Neural progenitor cell (in vitro differentiated cells): ENCODE measurements around the gene CHST9. TPM values are rescaled to one million over a fixed set of nuclear protein-coding genes. Genes with fewer than 3 reads are reported as not detected.
"Not testable (repeated sequence)": the region's sequence is repeated elsewhere in the genome, so short reads cannot be mapped to it uniquely, and the experiment has no call there.

Experiments
- DNase-seq: peaks from one replicate; pipeline ENCODE4 v3.0.0-alpha.2; 2016; ENCODE audit warnings: low spot score
- H2AFZ ChIP-seq: fragments of 200-600 bp; sonication (generic); replicated peaks from 2 replicates; pipeline ENCODE4 v1.6.1; 2016; ENCODE audit warnings: antibody characterized with exemption
- H3F3A ChIP-seq: fragments of 200-600 bp; sonication (generic); 2 replicates; pipeline ENCODE4 v1.6.1; 2016; ENCODE audit warnings: antibody characterized with exemption, low read depth
- H3K27ac ChIP-seq: fragments of 200-600 bp; sonication (generic); 2 replicates; pipeline ENCODE4 v1.5.1; 2016; ENCODE audit warnings: mild to moderate bottlenecking
- H3K27me3 ChIP-seq: fragments of 200-600 bp; sonication (generic); 2 replicates; pipeline ENCODE4 v1.6.1; 2016; ENCODE audit warnings: mild to moderate bottlenecking, moderate library complexity
- H3K36me3 ChIP-seq: fragments of 200-600 bp; sonication (generic); 2 replicates; pipeline ENCODE4 v1.5.1; 2016
- H3K4me1 ChIP-seq: fragments of 200-600 bp; sonication (generic); 2 replicates; pipeline ENCODE4 v1.6.1; 2016; ENCODE audit warnings: mixed run types
- H3K4me2 ChIP-seq: fragments of 200-600 bp; sonication (generic); 2 replicates; pipeline ENCODE4 v1.6.1; 2016
- H3K4me3 ChIP-seq: fragments of 200-600 bp; sonication (generic); 2 replicates; pipeline ENCODE4 v1.5.1; 2016
- H3K79me2 ChIP-seq: fragments of 200-600 bp; sonication (generic); 2 replicates; pipeline ENCODE4 v1.6.1; 2016; ENCODE audit warnings: low read depth
- H3K9ac ChIP-seq: fragments of 200-600 bp; sonication (generic); 2 replicates; pipeline ENCODE4 v1.6.1; 2016
- H3K9me3 ChIP-seq: fragments of 200-600 bp; sonication (generic); 2 replicates; pipeline ENCODE4 v1.5.1; 2016; ENCODE audit warnings: low read depth
- H4K20me1 ChIP-seq: fragments of 200-600 bp; sonication (generic); 2 replicates; pipeline ENCODE4 v1.6.1; 2016; ENCODE audit warnings: low read depth
- H3K27ac Mint-ChIP-seq: 3 replicates; pipeline ENCODE4 v1.8.0; 2021; ENCODE audit warnings: mixed read lengths
- H3K27me3 Mint-ChIP-seq: 2 replicates; pipeline ENCODE4 v1.8.0; 2022; ENCODE audit warnings: low read depth, mild to moderate bottlenecking, inconsistent platforms, moderate library complexity, mixed read lengths; ENCODE audit not compliant: insufficient read depth
- H3K36me3 Mint-ChIP-seq: 3 replicates; pipeline ENCODE4 v1.8.0; 2021; ENCODE audit warnings: mixed read lengths
- H3K4me1 Mint-ChIP-seq: 3 replicates; pipeline ENCODE4 v1.8.0; 2021; ENCODE audit warnings: mixed read lengths
- H3K4me3 Mint-ChIP-seq: 3 replicates; pipeline ENCODE4 v1.8.0; 2021; ENCODE audit warnings: mild to moderate bottlenecking, moderate library complexity, mixed read lengths
- H3K9me3 Mint-ChIP-seq: 3 replicates; pipeline ENCODE4 v1.8.0; 2020; ENCODE audit warnings: mixed read lengths
- CTCF ChIP-seq: fragments of 200-600 bp; sonication (generic); IDR thresholded peaks from 2 replicates; pipeline ENCODE4 v1.5.1; 2017; ENCODE audit warnings: antibody characterized with exemption, mild to moderate bottlenecking
- EZH2 ChIP-seq: fragments of 200-600 bp; sonication (generic); IDR thresholded peaks from 2 replicates; pipeline ENCODE4 v1.6.1; 2017; ENCODE audit warnings: antibody characterized with exemption, mild to moderate bottlenecking, moderate library complexity
- EZH2phosphoT487 ChIP-seq: fragments of 200-600 bp; sonication (generic); IDR thresholded peaks from 2 replicates; pipeline ENCODE4 v1.6.1; 2017; ENCODE audit warnings: antibody characterized with exemption
- total RNA-seq: library from RNA; depleted of rRNA; stranded (reverse); fragments of >200 nt; gene quantifications from 2 replicates; pipeline ENCODE4 v1.2.3, GENCODE V29; 2015; ENCODE audit warnings: low replicate concordance

The CHST9 gene
- total RNA-seq, 1 donor from 2014 or later = 1.3 TPM

DNA sequence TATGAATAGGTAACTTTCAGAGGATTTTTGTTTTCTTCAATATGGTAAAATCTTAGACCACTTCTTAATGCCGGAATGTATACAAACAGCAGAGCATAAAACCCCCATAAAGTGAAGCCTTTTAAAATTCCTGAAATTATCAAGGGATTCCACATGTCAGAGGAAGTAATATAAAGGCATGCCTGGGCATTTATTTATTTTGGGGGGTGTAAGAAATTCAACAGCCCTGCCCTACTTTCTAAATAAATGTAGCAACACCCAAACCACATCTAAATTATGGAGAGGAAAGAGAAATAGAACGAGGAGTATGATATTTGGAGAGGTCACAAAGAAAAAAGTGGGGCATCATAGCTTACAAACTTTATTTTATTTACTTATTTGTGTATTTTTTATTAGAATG lies 9.9 kb downstream of the CHST9 start:
- peaks cover 12% of the 10 kb centered on the region for H3K4me1 Mint-ChIP-seq
- H3K79me2 ChIP-seq = no peaks in the 10 kb centered on the region
- no peaks in the 10 kb centered on the region for H3F3A ChIP-seq
- H3K27ac Mint-ChIP-seq = no peak overlapping the region
- no peak for DNase-seq
- no peaks in the 10 kb centered on the region for H3K36me3 Mint-ChIP-seq
- H3K36me3 ChIP-seq = no peaks in the 10 kb centered on the region
- no peak overlapping the region for H3K4me2 ChIP-seq
- peaks cover 6% of the 10 kb centered on the region for H3K27me3 Mint-ChIP-seq
- H3K27ac ChIP-seq = no peak overlapping the region
- no peak overlapping the region for H3K9ac ChIP-seq
- H2AFZ ChIP-seq = no peak overlapping the region
- no peaks in the 10 kb centered on the region for H3K27me3 ChIP-seq
- no peak overlapping the region for H3K4me3 Mint-ChIP-seq
- H3K9me3 ChIP-seq = no peaks in the 10 kb centered on the region
- no peaks in the 10 kb centered on the region for H4K20me1 ChIP-seq
- H3K4me1 ChIP-seq = peaks cover 46% of the 10 kb centered on the region
- H3K4me3 ChIP-seq = no peak overlapping the region
- TF ChIP-seq EZH2 = no peak
- TF ChIP-seq EZH2phosphoT487 = no peak
- TF ChIP-seq CTCF = no peak
- H3K9me3 Mint-ChIP-seq = peaks cover under 1% of the 10 kb centered on the region

DNA sequence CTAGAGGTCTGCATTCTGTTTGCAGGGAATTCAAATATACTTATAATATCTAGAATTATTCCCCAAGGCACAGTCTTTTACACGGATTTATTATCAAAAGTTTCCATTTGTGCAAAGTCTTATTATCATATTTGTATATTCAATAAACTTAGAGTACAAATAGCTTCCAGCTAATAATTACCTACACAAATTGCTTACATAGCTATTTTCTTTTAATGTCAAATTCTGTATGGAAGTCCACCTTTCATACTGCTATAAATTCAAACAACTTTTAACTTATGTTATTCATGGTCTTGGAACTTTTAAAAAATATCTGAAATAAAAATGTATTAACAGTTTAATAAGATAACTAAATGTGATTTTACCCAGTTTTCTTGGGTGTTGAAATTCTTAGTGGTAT lies 13.1 kb downstream of the CHST9 start:
- TF ChIP-seq CTCF = no peak
- TF ChIP-seq EZH2 = no peak
- TF ChIP-seq EZH2phosphoT487 = no peak
- Histone ChIP-seq H3K27me3 (no peaks in the 10 kb centered on the region), H4K20me1 (no peaks in the 10 kb centered on the region), H3K4me3 (no peak overlapping the region), H3K9ac (no peak overlapping the region), H3K27ac (no peak overlapping the region), H3K36me3 (no peaks in the 10 kb centered on the region), H3K9me3 (no peaks in the 10 kb centered on the region), H3F3A (no peaks in the 10 kb centered on the region), H2AFZ (no peak overlapping the region), H3K4me2 (no peak overlapping the region), H3K79me2 (no peaks in the 10 kb centered on the region), H3K4me1 (peaks cover 34% of the 10 kb centered on the region)
- Mint-ChIP-seq H3K4me3 (no peak overlapping the region), H3K27ac (no peak overlapping the region), H3K36me3 (peaks cover 2% of the 10 kb centered on the region), H3K27me3 (peaks cover 4% of the 10 kb centered on the region), H3K9me3 (peaks cover 4% of the 10 kb centered on the region), H3K4me1 (peaks cover 12% of the 10 kb centered on the region)
- no peak for DNase-seq

DNA sequence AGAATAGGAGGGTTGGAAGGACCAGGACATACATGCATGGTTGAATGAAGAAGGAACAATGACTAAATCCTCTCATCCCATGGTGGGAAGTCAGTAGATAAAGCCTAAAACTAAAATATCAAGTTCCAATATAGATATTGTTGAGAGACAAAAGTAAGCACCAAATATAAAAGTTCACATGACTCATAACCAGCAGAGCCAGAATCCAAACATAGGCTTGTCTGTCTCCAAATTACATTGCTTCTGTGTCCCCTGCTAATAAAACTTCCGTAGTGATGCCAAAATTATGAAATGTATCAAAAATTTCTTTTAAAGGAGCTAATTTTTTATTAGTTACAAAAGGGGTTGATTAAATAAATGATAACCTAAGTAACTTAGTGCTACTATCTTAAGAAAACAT lies 19.7 kb downstream of the CHST9 start:
- H3K27me3 Mint-ChIP-seq = peaks cover 3% of the 10 kb centered on the region
- Histone ChIP-seq H3K4me1 (no peaks in the 10 kb centered on the region), H2AFZ (no peak overlapping the region), H3K9ac (no peak overlapping the region), H3K79me2 (no peaks in the 10 kb centered on the region), H3K4me3 (no peak overlapping the region), H3K4me2 (no peak overlapping the region), H3F3A (no peaks in the 10 kb centered on the region), H3K36me3 (peaks cover 6% of the 10 kb centered on the region), H3K9me3 (no peaks in the 10 kb centered on the region), H3K27me3 (no peaks in the 10 kb centered on the region), H4K20me1 (no peaks in the 10 kb centered on the region), H3K27ac (no peak overlapping the region)
- peaks cover 6% of the 10 kb centered on the region for H3K36me3 Mint-ChIP-seq
- H3K27ac Mint-ChIP-seq = no peak overlapping the region
- TF ChIP-seq EZH2phosphoT487 (no peak), EZH2 (no peak)
- H3K9me3 Mint-ChIP-seq = peaks cover 18% of the 10 kb centered on the region
- H3K4me1 Mint-ChIP-seq = no peaks in the 10 kb centered on the region
- H3K4me3 Mint-ChIP-seq = no peak overlapping the region
- DNase-seq = no peak

- no peak overlapping the region for H3K4me2 ChIP-seq
- H3K9me3 ChIP-seq = no peaks in the 10 kb centered on the region
- no peaks in the 10 kb centered on the region for H3K79me2 ChIP-seq
- H3F3A ChIP-seq = no peaks in the 10 kb centered on the region
- peaks cover 6% of the 10 kb centered on the region for H3K36me3 ChIP-seq
- H3K36me3 Mint-ChIP-seq = peaks cover 6% of the 10 kb centered on the region
- no peak for DNase-seq
- H3K27ac Mint-ChIP-seq = no peak overlapping the region
- H3K27me3 Mint-ChIP-seq = peaks cover 3% of the 10 kb centered on the region
- no peaks in the 10 kb centered on the region for H3K4me1 Mint-ChIP-seq
- no peaks in the 10 kb centered on the region for H4K20me1 ChIP-seq
- no peak overlapping the region for H2AFZ ChIP-seq
- no peak overlapping the region for H3K9ac ChIP-seq
- no peak overlapping the region for H3K27ac ChIP-seq
- H3K4me1 ChIP-seq = no peaks in the 10 kb centered on the region
- TF ChIP-seq EZH2phosphoT487 = no peak
- no peak overlapping the region for H3K4me3 ChIP-seq
- H3K9me3 Mint-ChIP-seq = peaks cover 14% of the 10 kb centered on the region
- no peak overlapping the region for H3K4me3 Mint-ChIP-seq
- H3K27me3 ChIP-seq = no peaks in the 10 kb centered on the region
Measured at GRCh38 chr18:27164905-27165304, 20.2 kb downstream of the CHST9 start.

GRCh38 chr18:27163197-27163716 lies 21.9 kb downstream of the CHST9 start:
- H3K4me1 Mint-ChIP-seq, H3K4me2 ChIP-seq, H3K27me3 Mint-ChIP-seq, H3F3A ChIP-seq, H3K79me2 ChIP-seq, H3K9ac ChIP-seq, H3K4me3 Mint-ChIP-seq, H3K27ac ChIP-seq, H3K4me3 ChIP-seq, H3K27me3 ChIP-seq, H2AFZ ChIP-seq, H3K4me1 ChIP-seq, H3K36me3 ChIP-seq, H4K20me1 ChIP-seq, H3K36me3 Mint-ChIP-seq, DNase-seq, H3K27ac Mint-ChIP-seq, H3K9me3 ChIP-seq: not testable (repeated sequence)
- peaks cover 14% of the 10 kb centered on the region for H3K9me3 Mint-ChIP-seq

- H3K9ac ChIP-seq, H3K4me1 Mint-ChIP-seq, H3K27me3 ChIP-seq, H3K79me2 ChIP-seq, H3K36me3 Mint-ChIP-seq, H3K4me2 ChIP-seq, H3K27me3 Mint-ChIP-seq, DNase-seq, H3K4me3 Mint-ChIP-seq, H3K4me3 ChIP-seq, H3K4me1 ChIP-seq, H3K27ac Mint-ChIP-seq, H4K20me1 ChIP-seq, H2AFZ ChIP-seq, H3K36me3 ChIP-seq, H3K27ac ChIP-seq, H3F3A ChIP-seq, H3K9me3 ChIP-seq: not testable (repeated sequence)
- H3K9me3 Mint-ChIP-seq = peaks cover 15% of the 10 kb centered on the region
Measured at GRCh38 chr18:27149240-27149639, 35.9 kb downstream of the CHST9 start.
